GM21423 (cell line): Measurements from ENCODE around the gene GNL3.
"Not testable (repeated sequence)": the region's sequence is repeated elsewhere in the genome, so short reads cannot be mapped to it uniquely, and the experiment has no call there.

Experiments used
- ATAC-seq: cut with Tn5 transposase; IDR thresholded peaks from one replicate; pipeline ENCODE4 v1.9.1; 2021; ENCODE audit warnings: mild to moderate bottlenecking, moderate library complexity; ENCODE audit not compliant: unreplicated experiment

Gene GNL3

GRCh38 chr3:52715714-52716305 is 30.0 kb downstream of the GNL3 start:
- no peak for ATAC-seq

- ATAC-seq: no peak
These were observed 33.8 kb downstream of the GNL3 start for GRCh38 chr3:52719618-52720017.

GRCh38 chr3:52721002-52721729 is 35.3 kb downstream of the GNL3 start:
- ATAC-seq: no peak

- ATAC-seq: no peak
These were observed 35.8 kb downstream of the GNL3 start for GRCh38 chr3:52721730-52722008.

- no peak for ATAC-seq
These were observed 36.7 kb downstream of the GNL3 start for GRCh38 chr3:52722491-52722890.

GRCh38 chr3:52723935-52724334 is 38.1 kb downstream of the GNL3 start:
- no peak for ATAC-seq

- no peak for ATAC-seq
These were observed 38.7 kb downstream of the GNL3 start for GRCh38 chr3:52724511-52724910.

GRCh38 chr3:52728753-52729152 is 42.9 kb downstream of the GNL3 start:
- ATAC-seq: not testable (repeated sequence)

- ATAC-seq: no peak
These were observed 44.8 kb downstream of the GNL3 start for GRCh38 chr3:52730681-52731080.

- ATAC-seq: no peak
These were observed 45.8 kb downstream of the GNL3 start for GRCh38 chr3:52731590-52731989.

- ATAC-seq: no peak
These were observed 47.5 kb downstream of the GNL3 start for GRCh38 chr3:52733256-52733891.

GRCh38 chr3:52739730-52740129 is 53.9 kb downstream of the GNL3 start:
- ATAC-seq: no peak

- no peak for ATAC-seq
These were observed 56.7 kb downstream of the GNL3 start for GRCh38 chr3:52742418-52743041.

- no peak for ATAC-seq
These were observed 57.3 kb downstream of the GNL3 start for GRCh38 chr3:52743152-52743551.

- ATAC-seq: no peak
These were observed 57.9 kb downstream of the GNL3 start for GRCh38 chr3:52743721-52744120.
